ENCODE measurements around the gene ANO4. TPM values are rescaled to one million over a fixed set of nuclear protein-coding genes. Genes with fewer than 3 reads are reported as not detected.

Gene ANO4
- total RNA-seq, 1 experiment from 2014 or later, result 5.7 TPM

- Histone ChIP-seq H3K18ac (ENCODE audit: insufficient read length, low read depth, low read length) (no peak overlapping the region), H2BK5ac (ENCODE audit: insufficient read length, low read length) (no peak overlapping the region), H4K20me1 (ENCODE audit: control insufficient read depth, insufficient read depth, insufficient read length) (no peaks in the 10 kb centered on the region), H3K9ac (ENCODE audit: extremely low read depth, insufficient read length, low read length) (no peak overlapping the region), H3K9me3 (ENCODE audit: control insufficient read depth, low read depth, low read length) (no peaks in the 10 kb centered on the region), H2AFZ (ENCODE audit: low read length) (no peak overlapping the region), H2BK15ac (ENCODE audit: low read depth, low read length) (no peak overlapping the region), H3K4ac (ENCODE audit: low read depth, low read length) (no peak overlapping the region), H3K4me1 (ENCODE audit: insufficient read depth, low read length) (no peaks in the 10 kb centered on the region), H2BK120ac (ENCODE audit: low read depth, low read length, poor library complexity, severe bottlenecking) (no peak overlapping the region), H2AK5ac (ENCODE audit: insufficient read length, low read length) (no peak overlapping the region), H3K27me3 (ENCODE audit: insufficient read depth, low read length) (no peaks in the 10 kb centered on the region), H3K4me2 (ENCODE audit: insufficient read depth, insufficient read length, low read length) (no peak overlapping the region), H3K79me1 (ENCODE audit: insufficient read depth, low read depth, low read length, poor library complexity, severe bottlenecking) (no peaks in the 10 kb centered on the region), H3K23ac (ENCODE audit: insufficient read length, low read depth, low read length) (no peak overlapping the region), H3K56ac (ENCODE audit: insufficient read length, low read depth, low read length) (no peak overlapping the region), H2BK12ac (ENCODE audit: insufficient read length, low read depth, low read length) (no peak overlapping the region), H3T11ph (ENCODE audit: low read length) (no peak overlapping the region), H2BK20ac (ENCODE audit: low read depth, low read length, poor library complexity, severe bottlenecking) (no peak overlapping the region), H4K91ac (ENCODE audit: insufficient read length, low read depth, low read length) (no peak overlapping the region), H3K27ac (ENCODE audit: insufficient read length, low read depth, low read length) (no peak overlapping the region), H4K8ac (replicated peaks; ENCODE audit: insufficient read length, low read depth, low read length) (no peak overlapping the region), H3K14ac (ENCODE audit: insufficient read depth, low read length) (no peak overlapping the region), H3K79me2 (ENCODE audit: insufficient read depth, low read length) (no peaks in the 10 kb centered on the region), H3K23me2 (ENCODE audit: insufficient read length, low read depth, low read length, poor library complexity, severe bottlenecking) (no peaks in the 10 kb centered on the region), H4K5ac (ENCODE audit: insufficient read length, low read depth, low read length) (no peak overlapping the region)
- DNase-seq, result no peak
- no peaks in the 10 kb centered on the region; a peak in 1 of 4 replicates for H3K4me1 Mint-ChIP-seq
- no peak for TF ChIP-seq CTCF (conservative IDR thresholded peaks at IDR 0.05)
- H3K9me3 Mint-ChIP-seq, result peaks cover 8 to 9% of the 10 kb centered on the region in 2 experiments; a peak in 3 of 5 replicates
- H3K4me3 Mint-ChIP-seq, result no peak overlapping the region
- H3K27ac Mint-ChIP-seq, result no peak overlapping the region
- H3K27me3 Mint-ChIP-seq (ENCODE audit: low read depth), result no peaks in the 10 kb centered on the region
- peaks cover 2 to 11% (median 3%) of the 10 kb centered on the region in 3 experiments; a peak in 6 of 7 replicates for H3K36me3 Mint-ChIP-seq (ENCODE audit: insufficient read depth in 1 of 3, low read depth in 3 of 3)
- no CpG with 5 or more reads among the region's 3 CpGs for WGBS (ENCODE audit: extremely low coverage, insufficient read length, low lambda C conversion rate)
Observed at GRCh38 chr12:101019667-101020066, 225.1 kb downstream of the ANO4 start.
